Gastroesophageal sphincter (tissue), 4 donors: ENCODE results near the gene RANBP3. TPM values are rescaled to one million over a fixed set of nuclear protein-coding genes. Genes with fewer than 3 reads are reported as not detected.
A peak's percentile ranks its signal among the peaks of the same experiment; 100 is the strongest.

Experiments used
- ATAC-seq: fragments of 150-250 bp; one replicate; pipeline ENCODE4 v1.9.1; 2016; ENCODE audit warnings: mild to moderate bottlenecking, moderate library complexity
- H3K27ac ChIP-seq, 4 donors: fragments of 200-600 bp; sonication (generic) in 3 of 4; 1 replicate in 3 of 4; 2 replicates in 1 of 4; pipeline ENCODE4 v1.5.1; 2016 to 2019
- H3K27me3 ChIP-seq: fragments of 200-600 bp; sonication (generic); one replicate; pipeline ENCODE4 v1.5.1; 2019
- H3K36me3 ChIP-seq, 2 donors: fragments of 200-600 bp; sonication (generic); one replicate each; pipeline ENCODE4 v1.5.1; 2019; ENCODE audit warnings: control low read depth in 1 of 2
- H3K4me1 ChIP-seq, 3 donors: fragments of 200-600 bp; sonication (generic); 1 replicate in 2 of 3; 2 replicates in 1 of 3; pipeline ENCODE4 v1.5.1; 2016 to 2019; ENCODE audit warnings: control low read depth in 2 of 3
- H3K4me3 ChIP-seq, 2 donors: fragments of 200-600 bp; sonication (generic); one replicate each; pipeline ENCODE4 v1.5.1; 2019; ENCODE audit warnings: mild to moderate bottlenecking in 1 of 2, moderate library complexity in 1 of 2
- H3K9me3 ChIP-seq, 3 donors: fragments of 200-600 bp; sonication (generic); one replicate each; pipeline ENCODE4 v1.5.1; 2017 to 2019; ENCODE audit warnings: control low read depth in 2 of 3
- CTCF ChIP-seq, 4 experiments: fragments of 200-600 bp in 2 of 4; fragments of 450-650 bp in 2 of 4; sonication (generic) in 1 of 4; IDR thresholded peaks; one replicate each; pipeline ENCODE4 v1.5.1; 2017 to 2019; ENCODE audit warnings: antibody characterized with exemption in 4 of 4, mild to moderate bottlenecking in 2 of 4, moderate library complexity in 2 of 4
- EP300 ChIP-seq: sonication (generic); formaldehyde crosslinking; IDR thresholded peaks from one replicate; pipeline ENCODE4 v1.6.1; 2017; ENCODE audit warnings: antibody characterized with exemption, mild to moderate bottlenecking
- POLR2A ChIP-seq, 2 donors: fragments of 450-650 bp; IDR thresholded peaks; one replicate each; pipeline ENCODE4 v1.6.1; 2017; ENCODE audit warnings: antibody characterized with exemption in 2 of 2, mild to moderate bottlenecking in 2 of 2, moderate library complexity in 1 of 2
- POLR2AphosphoS5 ChIP-seq: sonication (generic); formaldehyde crosslinking; IDR thresholded peaks from one replicate; pipeline ENCODE4 v1.6.1; 2017; ENCODE audit warnings: antibody characterized with exemption
- whole genome bisulfite sequencing, 2 donors: methylation state at CpG; one replicate each; pipeline ENCODE4 v1.1.5; 2018; ENCODE audit warnings: low coverage in 1 of 2; 5-methylcytosine and 5-hydroxymethylcytosine counted together
- total RNA-seq, 4 donors: library from RNA; depleted of rRNA; stranded (reverse); fragments of >200 nt; gene quantifications; one replicate each; pipeline ENCODE4 v1.1.0, GENCODE V29; 2016

The RANBP3 gene
- total RNA-seq, 4 donors from 2014 or later: 87.0 to 125 (median 104) TPM

GRCh38 chr19:5908773-5909442 lies 69.0 kb downstream of the RANBP3 start:
- no peak for ATAC-seq
- TF ChIP-seq POLR2A (IDR thresholded peaks at IDR 0.05) (no peak), POLR2AphosphoS5 (no peak), CTCF (IDR thresholded peaks at IDR 0.05) (no peak), EP300 (no peak)
- peaks cover 0 to 41% of the 10 kb centered on the region in 2 donors for H3K36me3 ChIP-seq
- no peak overlapping the region for H3K4me3 ChIP-seq
- no peaks in the 10 kb centered on the region for H3K27me3 ChIP-seq
- H3K4me1 ChIP-seq: peaks cover 0 to 34% (median 12%) of the 10 kb centered on the region in 3 donors
- no peak overlapping the region for H3K27ac ChIP-seq
- H3K9me3 ChIP-seq: no peaks in the 10 kb centered on the region
- WGBS, 2 donors: 25 to 63% methylated on average over 1 to 2 of the region's 14 CpGs

GRCh38 chr19:5907241-5907640 lies 70.7 kb downstream of the RANBP3 start:
- H3K36me3 ChIP-seq: peaks cover 0 to 38% of the 10 kb centered on the region in 2 donors
- ATAC-seq: no peak
- H3K4me1 ChIP-seq: peaks cover 0 to 38% (median 17%) of the 10 kb centered on the region in 3 donors
- H3K27me3 ChIP-seq: no peaks in the 10 kb centered on the region
- H3K27ac ChIP-seq: no peak overlapping the region
- no peak for TF ChIP-seq POLR2A (IDR thresholded peaks at IDR 0.05)
- TF ChIP-seq CTCF (IDR thresholded peaks at IDR 0.05): no peak
- TF ChIP-seq POLR2AphosphoS5: no peak
- TF ChIP-seq EP300: no peak
- WGBS, 2 donors: 14% methylated on average over 1 of the region's 5 CpGs; no CpG with 5 or more reads in 1 of the 2 donors
- no peak overlapping the region for H3K4me3 ChIP-seq
- no peaks in the 10 kb centered on the region for H3K9me3 ChIP-seq

GRCh38 chr19:5905114-5905778 lies 72.7 kb downstream of the RANBP3 start:
- no peaks in the 10 kb centered on the region for H3K9me3 ChIP-seq
- WGBS, 2 donors: 45 to 56% methylated on average over 4 to 24 of the region's 31 CpGs
- peaks cover 0 to 50% (median 22%) of the 10 kb centered on the region in 3 donors for H3K4me1 ChIP-seq
- peaks cover 0 to 40% of the 10 kb centered on the region in 2 donors for H3K36me3 ChIP-seq
- H3K27ac ChIP-seq: peak overlapping the region; percentile 62 to 94 (median 88)
- ATAC-seq: no peak
- peak overlapping the region; percentile 73 to 75 for H3K4me3 ChIP-seq
- no peaks in the 10 kb centered on the region for H3K27me3 ChIP-seq
- TF ChIP-seq POLR2A (IDR thresholded peaks at IDR 0.05) (no peak), POLR2AphosphoS5 (no peak), EP300 (no peak), CTCF (IDR thresholded peaks at IDR 0.05) (no peak)

- 2 to 5% methylated on average over 4 to 11 of the region's 61 CpGs for WGBS, 2 donors
- ATAC-seq: peak; percentile 82
- peaks cover 0 to 57% (median 22%) of the 10 kb centered on the region in 3 donors for H3K4me1 ChIP-seq
- peak; percentile 66 to 67 for TF ChIP-seq POLR2A (IDR thresholded peaks at IDR 0.05)
- TF ChIP-seq POLR2AphosphoS5: peak; percentile 43
- TF ChIP-seq EP300: no peak
- TF ChIP-seq CTCF (IDR thresholded peaks at IDR 0.05): peak in 2 of 4 experiments; percentile 6 to 27
- peaks cover 0 to 39% of the 10 kb centered on the region in 2 donors for H3K36me3 ChIP-seq
- no peaks in the 10 kb centered on the region for H3K27me3 ChIP-seq
- no peaks in the 10 kb centered on the region for H3K9me3 ChIP-seq
- H3K4me3 ChIP-seq: peak within 1 kb of the TSS; percentile 73 to 82
- peak within 1 kb of the TSS; percentile 81 to 94 (median 88) for H3K27ac ChIP-seq
These were observed 73.4 kb downstream of the RANBP3 start, which contains the start of gene VMAC for GRCh38 chr19:5904352-5905113. Gene VMAC, plus strand, starts transcription at chr19:5904872. Its CDS starts 19 bp downstream, at chr19:5904891.
